OCI-LY7 (cell line): Measurements from ENCODE around the gene DGCR2. TPM values are rescaled to one million over a fixed set of nuclear protein-coding genes. Genes with fewer than 3 reads are reported as not detected.

Experiments used
- BruUV-seq: library from RNA; stranded (reverse); fragments of 400-500 nt; replicated peaks from 2 replicates; lab custom pipeline; 2021; lab: Mats Ljungman, UMichigan
- CTCF ChIA-PET: fragments of 300-600 bp; sonication (Branson Sonifier 250); formaldehyde crosslinking; loops from one replicate; lab custom pipeline; 2022; ENCODE audit warnings: antibody characterized with exemption; ENCODE audit not compliant: unreplicated experiment; lab: Charles Lee
- POLR2A ChIA-PET: fragments of 300-600 bp; sonication (Branson Sonifier 250); formaldehyde crosslinking; loops from one replicate; lab custom pipeline; 2022; ENCODE audit warnings: antibody characterized with exemption; lab: Charles Lee
- DNase-seq: peaks from one replicate; pipeline ENCODE4 v3.0.0-alpha.2; 2015; ENCODE audit warnings: low spot score
- H2AFZ ChIP-seq: fragments of 200-600 bp; sonication (generic), shearing (Covaris generic); 2 replicates; pipeline ENCODE4 v1.6.1; 2014; ENCODE audit warnings: mild to moderate bottlenecking, antibody characterized with exemption, low read length, moderate library complexity
- H3K27ac ChIP-seq: fragments of 200-600 bp; sonication (generic); 2 replicates; pipeline ENCODE4 v1.5.1; 2014; ENCODE audit warnings: mixed run types, low read depth, mild to moderate bottlenecking, moderate library complexity, low read length, inconsistent platforms; ENCODE audit not compliant: poor library complexity, severe bottlenecking
- H3K36me3 ChIP-seq: fragments of 200-600 bp; sonication (generic); 2 replicates; pipeline ENCODE4 v1.6.1; 2014; ENCODE audit warnings: mild to moderate bottlenecking, antibody characterized with exemption, low read length, moderate library complexity, mixed read lengths; ENCODE audit not compliant: insufficient read depth
- H3K4me1 ChIP-seq: fragments of 200-600 bp; sonication (generic); 2 replicates; pipeline ENCODE4 v1.5.1; 2014; ENCODE audit warnings: mild to moderate bottlenecking, low read length; ENCODE audit not compliant: insufficient read depth, poor library complexity, severe bottlenecking
- H3K4me2 ChIP-seq: fragments of 200-600 bp; sonication (generic); 2 replicates; pipeline ENCODE4 v1.6.1; 2014; ENCODE audit warnings: mild to moderate bottlenecking, low read length
- H3K4me3 ChIP-seq: fragments of 200-600 bp; sonication (generic); 2 replicates; pipeline ENCODE4 v1.5.1; 2014; ENCODE audit warnings: mild to moderate bottlenecking, low read depth, low read length; ENCODE audit not compliant: poor library complexity, severe bottlenecking
- H3K79me2 ChIP-seq: fragments of 200-600 bp; sonication (generic); 2 replicates; pipeline ENCODE4 v1.6.1; 2016; ENCODE audit warnings: low read depth, mild to moderate bottlenecking, low read length, moderate library complexity, mixed read lengths; ENCODE audit not compliant: insufficient read depth
- H3K9me2 ChIP-seq: fragments of 200-600 bp; sonication (generic); 2 replicates; pipeline ENCODE4 v1.6.1; 2016; ENCODE audit warnings: mild to moderate bottlenecking, low read length, mixed read lengths; ENCODE audit not compliant: insufficient read depth
- H3K9me3 ChIP-seq: fragments of 200-600 bp; sonication (generic); 2 replicates; pipeline ENCODE4 v1.6.1; 2014; ENCODE audit warnings: mild to moderate bottlenecking, mixed run types, low read length, mixed read lengths
- H4K20me1 ChIP-seq: fragments of 200-600 bp; sonication (generic); 2 replicates; pipeline ENCODE4 v1.6.1; 2014; ENCODE audit warnings: mild to moderate bottlenecking, antibody characterized with exemption, low read length, moderate library complexity, mixed read lengths; ENCODE audit not compliant: insufficient read depth
- CTCF ChIP-seq: fragments of 200-600 bp; sonication (generic); conservative IDR thresholded peaks from 2 replicates; pipeline ENCODE4 v1.5.1; 2014; ENCODE audit warnings: mild to moderate bottlenecking, antibody characterized with exemption, low read length, moderate library complexity, mixed read lengths
- EZH2phosphoT487 ChIP-seq: fragments of 200-600 bp; sonication (generic); IDR thresholded peaks from 2 replicates; pipeline ENCODE4 v1.6.1; 2018; ENCODE audit warnings: low read depth, borderline replicate concordance, mild to moderate bottlenecking, mixed run types, antibody characterized with exemption, low read length, moderate library complexity, mixed read lengths
- intact Hi-C: fragments of 100-400 bp; cut with micrococcal nuclease; formaldehyde crosslinking; loops from one replicate; pipeline ENCODE4 v1.10.0; 2022; ENCODE audit not compliant: unreplicated experiment
- total RNA-seq, 2 experiments: library from RNA; depleted of rRNA in 1 of 2; stranded (reverse); fragments of >200 nt in 1 of 2; shearing (Covaris generic) in 1 of 2; gene quantifications; 2 replicates each; pipeline ENCODE4 v1.2.3, GENCODE V29; 2014 to 2022

Gene DGCR2
- total RNA-seq, 2 experiments from 2014 or later = 27.6 to 29.7 TPM

- CTCF ChIA-PET = interaction anchor here (1.2 kb wide), 1 partner anchor 29 kb away, joined by 4 read pairs; the partner anchor contains the start of gene ESS2
- H3K27ac ChIP-seq = no peak overlapping the region
- peak; percentile 43 for DNase-seq
- no peak overlapping the region for H3K4me2 ChIP-seq
- H3K9me2 ChIP-seq = no peaks in the 10 kb centered on the region
- H3K36me3 ChIP-seq = peaks cover 16% of the 10 kb centered on the region; the same call in 1 of the 2 replicates
- no peak overlapping the region for H3K4me3 ChIP-seq
- TF ChIP-seq EZH2phosphoT487 (no peak), CTCF (peak; percentile 73)
- H3K9me3 ChIP-seq = no peaks in the 10 kb centered on the region
- intact Hi-C loops = loop anchor here (5.0 kb wide), 1 partner anchor 317 kb away; the partner anchor contains the start of genes HIRA and MRPL40
- peaks cover 40% of the 10 kb centered on the region for H4K20me1 ChIP-seq
- peaks cover 64% of the 10 kb centered on the region for H3K4me1 ChIP-seq
- H3K79me2 ChIP-seq = peaks cover 93% of the 10 kb centered on the region
- no TSS peak for BruUV-seq
- no peak overlapping the region for H2AFZ ChIP-seq
- POLR2A ChIA-PET = interaction anchor here (1.3 kb wide), 1 partner anchor 29 kb away, joined by 3 read pairs; the partner anchor contains the start of gene ESS2
These were observed 6.6 kb downstream of the DGCR2 start for GRCh38 chr22:19115628-19116027.

- DNase-seq = no peak
- Histone ChIP-seq H3K9me3 (no peaks in the 10 kb centered on the region), H2AFZ (no peak overlapping the region), H3K27ac (no peak overlapping the region), H4K20me1 (peaks cover 41% of the 10 kb centered on the region), H3K4me3 (no peak overlapping the region), H3K79me2 (peaks cover 89% of the 10 kb centered on the region), H3K4me1 (peaks cover 63% of the 10 kb centered on the region), H3K4me2 (no peak overlapping the region), H3K9me2 (no peaks in the 10 kb centered on the region), H3K36me3 (peaks cover 16% of the 10 kb centered on the region; the same call in 1 of the 2 replicates)
- intact Hi-C loops = loop anchor here (5.0 kb wide), 1 partner anchor 317 kb away; the partner anchor contains the start of genes HIRA and MRPL40
- no TSS peak for BruUV-seq
- TF ChIP-seq CTCF = no peak
- TF ChIP-seq EZH2phosphoT487 = no peak
- POLR2A ChIA-PET = interaction anchor here (1.3 kb wide), 1 partner anchor 30 kb away, joined by 3 read pairs; the partner anchor contains the start of gene ESS2
- CTCF ChIA-PET = interaction anchor here (1.2 kb wide), 1 partner anchor 30 kb away, joined by 4 read pairs; the partner anchor contains the start of gene ESS2
These were observed 7.1 kb downstream of the DGCR2 start for GRCh38 chr22:19114984-19115552.

- intact Hi-C loops = no loop called here
- Histone ChIP-seq H3K36me3 (peaks cover 16% of the 10 kb centered on the region; the same call in 1 of the 2 replicates), H3K9me3 (no peaks in the 10 kb centered on the region), H3K4me2 (no peak overlapping the region), H3K9me2 (no peaks in the 10 kb centered on the region), H3K4me1 (peaks cover 60% of the 10 kb centered on the region), H3K4me3 (no peak overlapping the region), H3K27ac (no peak overlapping the region), H2AFZ (no peak overlapping the region), H4K20me1 (peaks cover 46% of the 10 kb centered on the region), H3K79me2 (peaks cover 90% of the 10 kb centered on the region)
- no peak for DNase-seq
- POLR2A ChIA-PET = no interaction called here
- no TSS peak for BruUV-seq
- CTCF ChIA-PET = no interaction called here
- TF ChIP-seq CTCF = no peak
- no peak for TF ChIP-seq EZH2phosphoT487
These were observed 8.8 kb downstream of the DGCR2 start for GRCh38 chr22:19113429-19113828.
